NCI-H345 (cell line): ENCODE measurements around the gene INHBE.
A peak's percentile ranks its signal among the peaks of the same experiment; 100 is the strongest.

Experiments
- DNase-seq: peaks from one replicate; lab custom pipeline; 2025; lab: John Stamatoyannopoulos, UW

Gene INHBE

DNA sequence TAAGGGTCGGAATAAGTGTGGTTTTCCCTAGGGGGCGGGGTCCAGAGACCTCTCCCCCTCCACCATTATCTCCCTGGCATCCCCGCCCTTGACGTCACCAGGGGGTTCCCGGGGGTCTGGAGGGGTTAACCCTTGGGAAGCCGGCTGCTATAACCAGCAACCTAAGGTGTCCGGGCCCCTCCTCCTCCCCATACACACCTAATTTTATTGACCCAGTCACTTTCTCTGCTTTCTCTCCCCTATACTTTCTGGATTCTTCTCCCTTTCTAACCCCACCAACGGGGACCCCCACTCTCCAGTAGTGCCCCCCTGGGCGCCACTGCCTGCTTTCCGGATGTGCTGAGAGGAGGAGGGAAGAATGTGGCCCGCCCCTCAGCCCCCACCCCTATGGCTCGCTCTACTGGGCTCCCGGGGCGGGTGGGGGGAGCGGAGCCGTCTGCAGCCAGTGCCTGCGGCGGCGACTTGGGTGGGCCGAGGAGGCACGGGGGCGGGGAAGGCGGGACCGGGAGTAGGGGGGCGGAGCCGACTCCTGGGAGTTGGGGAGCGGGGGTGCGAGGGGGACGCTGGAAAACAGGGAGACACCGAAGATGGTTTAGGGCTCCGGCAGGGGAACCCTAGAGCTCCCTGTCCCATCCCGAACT lies 6.3 kb downstream of the INHBE start:
- DNase-seq: peak; percentile 21

DNA sequence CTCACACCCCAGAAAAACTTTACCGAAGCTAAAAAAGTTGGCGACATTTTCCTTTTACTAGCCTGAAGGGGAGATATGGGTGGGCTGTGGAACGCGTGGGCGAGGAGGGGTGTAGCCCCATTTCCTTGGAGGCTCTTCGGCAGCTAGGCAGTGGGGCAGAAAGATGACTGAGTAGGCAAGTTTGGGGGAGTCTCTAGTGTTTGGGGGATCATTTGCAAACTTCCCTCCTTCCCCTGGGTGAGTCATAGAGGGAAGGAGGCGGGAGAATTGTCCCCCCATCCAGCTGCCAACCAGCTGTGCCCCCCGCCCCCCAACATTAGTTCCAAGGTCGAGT lies 6.8 kb downstream of the INHBE start:
- no peak for DNase-seq

DNA sequence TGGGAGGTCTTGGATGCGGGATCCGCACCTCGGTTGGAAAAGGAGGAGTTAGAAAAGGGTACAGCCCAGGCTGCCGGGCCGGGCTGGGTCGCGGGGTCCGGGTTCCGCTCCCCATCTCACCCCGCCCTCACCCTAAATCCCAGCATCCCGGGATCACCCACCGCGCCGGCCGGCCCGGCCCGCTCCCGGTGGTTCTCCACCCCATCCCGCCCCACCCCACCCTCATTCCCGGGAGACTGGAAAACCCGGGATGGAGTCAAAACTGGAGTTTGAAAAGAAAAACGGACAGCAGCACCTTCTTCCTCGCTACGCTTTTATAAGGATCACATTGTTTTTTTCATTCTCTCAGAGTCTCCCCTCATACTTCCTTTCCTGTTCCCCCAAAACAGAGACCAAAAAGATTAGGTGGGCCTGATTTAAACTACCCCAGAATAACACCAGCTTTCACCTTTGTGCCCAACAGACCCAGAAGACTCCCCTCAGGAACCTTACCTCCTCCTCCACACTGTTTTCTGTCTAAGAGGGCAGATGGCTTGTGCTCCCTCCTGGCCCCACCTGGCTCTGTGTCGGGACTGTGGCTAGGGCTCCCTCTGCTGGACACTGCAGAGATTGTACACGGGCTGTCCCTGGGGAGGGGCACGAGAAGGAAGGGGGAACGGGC lies 7.3 kb downstream of the INHBE start:
- DNase-seq: peak; percentile 90

DNA sequence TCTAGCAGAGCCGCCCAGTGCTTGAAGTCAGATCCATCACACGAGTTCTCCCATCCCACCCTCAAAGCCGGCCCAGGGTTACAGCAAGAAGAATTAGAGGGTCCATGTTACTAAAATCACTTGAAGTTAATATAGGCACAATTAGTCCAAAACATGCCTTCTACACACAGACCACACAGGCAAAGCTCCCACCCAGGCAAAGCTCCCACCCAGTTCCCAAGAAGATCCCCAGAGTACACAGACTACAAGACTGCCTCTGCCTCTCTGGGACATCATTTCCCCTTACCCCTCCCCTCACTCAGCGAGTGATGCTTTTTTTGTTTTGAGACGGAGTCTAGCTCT lies 7.8 kb downstream of the INHBE start:
- no peak for DNase-seq

DNA sequence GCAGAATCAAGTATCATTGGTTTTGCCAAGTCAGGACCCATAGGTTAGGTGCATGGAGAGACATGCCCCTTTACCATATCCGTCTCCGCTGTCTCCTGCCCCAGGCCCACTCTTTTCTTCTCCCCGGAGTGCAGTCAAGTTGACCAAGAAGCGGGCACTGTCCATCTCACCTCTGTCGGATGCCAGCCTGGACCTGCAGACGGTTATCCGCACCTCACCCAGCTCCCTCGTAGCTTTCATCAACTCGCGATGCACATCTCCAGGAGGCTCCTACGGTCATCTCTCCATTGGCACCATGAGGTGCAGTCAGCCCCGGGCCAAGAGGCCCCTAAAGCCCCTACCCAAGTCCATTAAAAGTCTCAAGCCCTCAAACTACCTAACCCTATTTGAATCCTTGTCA lies 9.5 kb downstream of the INHBE start:
- no peak for DNase-seq

DNA sequence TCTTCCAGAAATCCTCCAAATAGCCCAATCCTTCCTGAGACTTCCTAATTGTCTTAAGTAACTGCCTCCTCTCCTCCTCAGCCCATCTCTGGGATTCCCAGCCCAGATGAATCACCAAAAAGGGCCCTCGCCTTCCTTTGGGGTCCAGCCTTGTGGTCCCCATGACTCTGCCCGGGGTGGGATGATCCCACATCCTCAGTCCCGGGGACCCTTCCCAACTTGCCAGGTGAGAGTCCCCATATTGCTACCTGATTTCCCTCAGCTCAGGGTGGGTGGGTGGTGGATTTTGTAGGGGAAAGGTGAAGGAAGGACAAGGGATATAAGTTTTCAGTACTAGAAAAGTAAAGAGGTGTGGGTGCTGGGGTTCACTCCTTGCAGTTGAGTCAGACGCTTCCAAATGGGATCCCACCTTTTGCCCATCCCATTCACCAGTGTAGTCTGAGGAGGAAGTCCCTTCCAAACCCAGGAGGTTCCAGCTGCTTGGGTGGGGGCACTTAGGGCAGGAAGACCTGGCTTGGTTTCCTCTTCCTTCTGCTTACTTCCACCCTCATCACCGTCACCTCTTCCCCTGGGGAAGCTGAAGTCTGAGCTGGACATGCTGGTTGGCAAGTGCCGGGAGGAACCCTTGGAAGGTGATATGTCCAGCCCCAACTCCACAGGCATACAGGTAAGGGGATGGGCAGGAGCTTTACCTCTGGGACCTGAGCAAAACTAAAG lies 10.1 kb downstream of the INHBE start:
- DNase-seq: no peak

DNA sequence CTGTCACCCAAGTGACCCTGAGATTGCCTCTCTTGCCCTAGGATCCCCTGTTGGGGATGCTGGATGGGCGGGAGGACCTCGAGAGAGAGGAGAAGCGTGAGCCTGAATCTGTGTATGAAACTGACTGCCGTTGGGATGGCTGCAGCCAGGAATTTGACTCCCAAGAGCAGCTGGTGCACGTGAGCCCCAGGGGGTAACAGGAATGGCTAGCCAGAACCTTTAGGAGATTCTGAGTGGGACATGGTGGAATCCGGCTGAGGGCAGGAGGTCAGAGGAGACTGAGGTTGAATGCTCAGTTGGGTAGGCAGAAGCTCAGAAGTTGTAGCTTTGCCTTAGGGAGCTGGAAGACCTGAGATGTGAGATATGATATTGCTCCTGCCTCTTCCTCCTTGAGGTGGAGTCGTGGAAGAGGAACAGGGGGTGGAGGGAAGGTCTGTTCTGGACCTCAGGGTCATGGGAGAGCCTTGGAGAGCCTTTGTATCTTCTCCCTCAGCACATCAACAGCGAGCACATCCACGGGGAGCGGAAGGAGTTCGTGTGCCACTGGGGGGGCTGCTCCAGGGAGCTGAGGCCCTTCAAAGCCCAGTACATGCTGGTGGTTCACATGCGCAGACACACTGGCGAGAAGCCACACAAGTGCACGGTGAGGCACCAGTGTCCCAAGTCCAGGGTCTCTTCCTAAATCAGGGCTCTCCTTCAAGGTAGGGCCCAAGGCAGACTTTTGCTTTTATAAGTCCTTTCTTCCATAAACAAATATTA lies 10.8 kb downstream of the INHBE start:
- no peak for DNase-seq

DNA sequence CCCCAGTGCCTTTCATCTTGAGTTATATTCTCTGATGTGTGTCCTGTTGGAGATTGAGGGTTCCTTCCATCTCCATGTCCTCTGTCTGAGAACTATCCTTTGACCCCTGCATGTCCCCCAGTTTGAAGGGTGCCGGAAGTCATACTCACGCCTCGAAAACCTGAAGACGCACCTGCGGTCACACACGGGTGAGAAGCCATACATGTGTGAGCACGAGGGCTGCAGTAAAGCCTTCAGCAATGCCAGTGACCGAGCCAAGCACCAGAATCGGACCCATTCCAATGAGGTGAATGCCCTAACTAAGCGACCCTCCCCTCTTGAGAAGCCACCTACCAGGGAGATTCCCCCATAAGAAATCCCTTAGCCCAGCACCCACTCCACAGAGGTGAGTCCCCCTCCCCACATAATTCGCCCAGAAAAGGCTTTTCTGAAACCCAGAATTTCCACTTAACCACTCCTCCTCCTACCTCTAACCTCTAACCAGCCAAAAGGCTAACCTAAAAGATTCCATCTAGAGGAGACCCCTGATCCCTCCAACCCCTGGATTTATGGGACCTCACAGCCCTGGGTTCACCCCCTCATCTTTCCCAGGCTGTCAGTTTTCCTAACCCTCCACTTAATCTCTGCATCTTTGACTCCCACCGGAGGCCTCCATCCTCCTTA lies 12.2 kb downstream of the INHBE start:
- no peak for DNase-seq

DNA sequence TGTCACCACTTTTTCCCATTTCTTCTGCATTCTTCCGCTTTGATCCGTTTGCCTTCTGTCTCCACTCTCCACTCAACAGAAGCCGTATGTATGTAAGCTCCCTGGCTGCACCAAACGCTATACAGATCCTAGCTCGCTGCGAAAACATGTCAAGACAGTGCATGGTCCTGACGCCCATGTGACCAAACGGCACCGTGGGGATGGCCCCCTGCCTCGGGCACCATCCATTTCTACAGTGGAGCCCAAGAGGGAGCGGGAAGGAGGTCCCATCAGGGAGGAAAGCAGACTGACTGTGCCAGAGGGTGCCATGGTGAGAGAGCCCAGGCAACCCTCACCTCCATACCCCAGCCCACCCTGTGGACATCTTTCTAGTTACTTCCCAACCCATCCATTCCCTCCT lies 12.8 kb downstream of the INHBE start:
- DNase-seq: no peak

DNA sequence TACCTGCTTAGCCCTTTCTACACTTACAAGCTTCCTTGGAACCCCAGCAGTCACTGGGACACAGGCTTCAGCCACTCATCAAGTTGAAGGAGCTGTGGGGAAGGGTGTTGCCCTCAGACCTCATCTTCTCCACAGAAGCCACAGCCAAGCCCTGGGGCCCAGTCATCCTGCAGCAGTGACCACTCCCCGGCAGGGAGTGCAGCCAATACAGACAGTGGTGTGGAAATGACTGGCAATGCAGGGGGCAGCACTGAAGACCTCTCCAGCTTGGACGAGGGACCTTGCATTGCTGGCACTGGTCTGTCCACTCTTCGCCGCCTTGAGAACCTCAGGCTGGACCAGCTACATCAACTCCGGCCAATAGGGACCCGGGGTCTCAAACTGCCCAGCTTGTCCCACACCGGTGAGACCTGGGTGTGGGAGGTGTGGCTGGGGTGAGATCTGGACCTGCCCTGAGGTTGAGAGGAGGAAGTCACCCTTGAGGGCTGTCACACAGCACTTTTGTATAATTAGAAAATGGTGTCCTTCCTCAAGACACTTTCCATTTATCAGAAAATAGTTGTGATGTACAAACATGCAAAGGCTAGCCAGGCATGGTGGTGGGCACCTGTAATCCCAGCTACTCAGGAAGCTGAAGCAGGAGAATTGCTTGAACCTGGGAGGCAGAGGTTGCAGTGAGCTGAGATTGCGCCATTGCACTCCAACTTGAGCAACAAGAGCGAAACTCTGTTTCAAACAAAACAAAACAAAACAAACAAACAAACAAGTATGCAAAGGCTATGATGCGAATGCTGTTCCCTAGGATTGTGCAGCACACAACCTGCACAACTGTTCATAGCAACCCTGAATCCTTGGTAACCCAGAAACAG lies 14.4 kb downstream of the INHBE start:
- no peak for DNase-seq

DNA sequence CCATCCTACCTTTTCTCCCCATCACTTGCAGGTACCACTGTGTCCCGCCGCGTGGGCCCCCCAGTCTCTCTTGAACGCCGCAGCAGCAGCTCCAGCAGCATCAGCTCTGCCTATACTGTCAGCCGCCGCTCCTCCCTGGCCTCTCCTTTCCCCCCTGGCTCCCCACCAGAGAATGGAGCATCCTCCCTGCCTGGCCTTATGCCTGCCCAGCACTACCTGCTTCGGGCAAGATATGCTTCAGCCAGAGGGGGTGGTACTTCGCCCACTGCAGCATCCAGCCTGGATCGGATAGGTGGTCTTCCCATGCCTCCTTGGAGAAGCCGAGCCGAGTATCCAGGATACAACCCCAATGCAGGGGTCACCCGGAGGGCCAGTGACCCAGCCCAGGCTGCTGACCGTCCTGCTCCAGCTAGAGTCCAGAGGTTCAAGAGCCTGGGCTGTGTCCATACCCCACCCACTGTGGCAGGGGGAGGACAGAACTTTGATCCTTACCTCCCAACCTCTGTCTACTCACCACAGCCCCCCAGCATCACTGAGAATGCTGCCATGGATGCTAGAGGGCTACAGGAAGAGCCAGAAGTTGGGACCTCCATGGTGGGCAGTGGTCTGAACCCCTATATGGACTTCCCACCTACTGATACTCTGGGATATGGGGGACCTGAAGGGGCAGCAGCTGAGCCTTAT lies 15.3 kb downstream of the INHBE start:
- DNase-seq: no peak

DNA sequence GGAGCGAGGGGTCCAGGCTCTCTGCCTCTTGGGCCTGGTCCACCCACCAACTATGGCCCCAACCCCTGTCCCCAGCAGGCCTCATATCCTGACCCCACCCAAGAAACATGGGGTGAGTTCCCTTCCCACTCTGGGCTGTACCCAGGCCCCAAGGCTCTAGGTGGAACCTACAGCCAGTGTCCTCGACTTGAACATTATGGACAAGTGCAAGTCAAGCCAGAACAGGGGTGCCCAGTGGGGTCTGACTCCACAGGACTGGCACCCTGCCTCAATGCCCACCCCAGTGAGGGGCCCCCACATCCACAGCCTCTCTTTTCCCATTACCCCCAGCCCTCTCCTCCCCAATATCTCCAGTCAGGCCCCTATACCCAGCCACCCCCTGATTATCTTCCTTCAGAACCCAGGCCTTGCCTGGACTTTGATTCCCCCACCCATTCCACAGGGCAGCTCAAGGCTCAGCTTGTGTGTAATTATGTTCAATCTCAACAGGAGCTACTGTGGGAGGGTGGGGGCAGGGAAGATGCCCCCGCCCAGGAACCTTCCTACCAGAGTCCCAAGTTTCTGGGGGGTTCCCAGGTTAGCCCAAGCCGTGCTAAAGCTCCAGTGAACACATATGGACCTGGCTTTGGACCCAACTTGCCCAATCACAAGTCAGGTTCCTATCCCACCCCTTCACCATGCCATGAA lies 16.0 kb downstream of the INHBE start:
- no peak for DNase-seq

DNA sequence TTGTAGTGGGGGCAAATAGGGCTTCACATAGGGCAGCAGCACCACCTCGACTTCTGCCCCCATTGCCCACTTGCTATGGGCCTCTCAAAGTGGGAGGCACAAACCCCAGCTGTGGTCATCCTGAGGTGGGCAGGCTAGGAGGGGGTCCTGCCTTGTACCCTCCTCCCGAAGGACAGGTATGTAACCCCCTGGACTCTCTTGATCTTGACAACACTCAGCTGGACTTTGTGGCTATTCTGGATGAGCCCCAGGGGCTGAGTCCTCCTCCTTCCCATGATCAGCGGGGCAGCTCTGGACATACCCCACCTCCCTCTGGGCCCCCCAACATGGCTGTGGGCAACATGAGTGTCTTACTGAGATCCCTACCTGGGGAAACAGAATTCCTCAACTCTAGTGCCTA lies 16.6 kb downstream of the INHBE start:
- DNase-seq: no peak

DNA sequence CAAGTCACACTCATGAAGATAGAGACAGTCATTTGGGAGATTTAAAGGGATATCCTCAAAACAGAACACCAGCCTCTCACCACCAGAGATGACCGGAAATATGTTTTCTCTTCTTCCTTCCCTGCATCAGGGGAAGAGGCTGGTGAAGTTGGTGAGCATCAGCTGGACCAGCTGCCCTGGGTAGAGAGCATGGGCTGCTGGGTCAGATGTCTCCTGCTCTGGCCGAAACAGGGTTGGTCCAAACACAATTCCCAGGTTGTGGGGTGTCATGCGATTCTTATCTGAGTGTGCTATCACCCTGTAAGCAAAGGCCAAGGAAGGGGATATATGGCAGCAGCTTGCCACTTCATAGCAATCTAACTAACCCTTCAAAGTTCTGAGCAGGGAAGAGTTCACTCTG lies 17.3 kb downstream of the INHBE start:
- DNase-seq: no peak

DNA sequence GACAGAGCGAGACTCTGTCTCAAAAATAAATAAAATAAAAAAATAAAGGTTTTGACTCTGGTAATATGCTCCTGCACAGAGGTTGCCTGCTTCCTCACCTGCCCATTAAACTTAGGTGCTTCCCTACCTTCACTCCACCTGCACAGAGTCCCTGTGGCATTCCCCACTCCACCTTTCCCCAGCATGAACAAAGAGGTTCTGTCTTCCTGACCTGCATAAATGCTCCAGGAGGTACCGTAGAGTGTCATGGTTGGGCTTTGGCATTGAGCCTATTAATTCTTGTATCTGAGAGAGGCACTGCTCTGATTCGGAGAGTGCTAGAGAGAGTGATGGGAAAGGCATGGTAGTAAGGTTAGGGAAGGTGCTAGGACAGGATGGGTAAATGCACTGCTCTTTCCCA lies 18.3 kb downstream of the INHBE start:
- DNase-seq: no peak

DNA sequence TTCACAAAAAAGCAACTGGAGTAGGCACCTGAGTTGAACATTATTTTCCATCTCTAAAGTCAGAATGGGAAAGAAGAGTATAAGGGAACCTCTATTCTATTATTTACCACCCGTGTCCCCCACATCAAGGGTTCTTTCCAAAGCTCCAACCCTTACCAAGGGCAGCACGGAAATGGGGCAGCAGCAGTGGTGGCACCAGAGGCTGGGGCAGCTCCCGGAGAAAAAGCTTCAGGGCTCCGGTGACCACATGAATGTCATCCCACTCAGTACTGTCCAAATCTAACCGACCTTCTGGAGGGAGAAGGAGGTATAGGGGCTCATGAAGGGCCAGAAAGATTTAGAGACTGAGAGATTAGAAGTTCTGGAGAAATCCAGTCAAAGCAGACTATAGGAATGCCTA lies 18.8 kb downstream of the INHBE start:
- no peak for DNase-seq

DNA sequence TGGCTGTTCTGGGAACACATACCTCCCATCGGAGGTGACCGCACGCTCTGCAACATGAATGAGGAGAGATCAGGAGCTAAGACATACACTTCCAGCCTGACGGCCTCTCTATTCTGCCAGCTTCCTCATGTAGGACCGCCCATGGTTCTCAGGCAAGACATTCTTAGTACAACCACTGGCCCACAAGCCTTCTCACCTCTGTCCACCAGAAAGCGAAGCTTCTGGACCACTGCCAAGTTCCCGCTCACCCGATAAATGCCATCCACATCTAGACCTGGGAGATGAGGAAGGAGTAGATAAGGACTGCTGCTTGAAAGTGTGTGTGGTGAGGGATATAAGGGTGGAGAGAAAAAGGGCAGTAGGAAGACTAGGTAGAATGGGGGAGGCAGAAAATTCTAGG lies 19.3 kb downstream of the INHBE start:
- no peak for DNase-seq

DNA sequence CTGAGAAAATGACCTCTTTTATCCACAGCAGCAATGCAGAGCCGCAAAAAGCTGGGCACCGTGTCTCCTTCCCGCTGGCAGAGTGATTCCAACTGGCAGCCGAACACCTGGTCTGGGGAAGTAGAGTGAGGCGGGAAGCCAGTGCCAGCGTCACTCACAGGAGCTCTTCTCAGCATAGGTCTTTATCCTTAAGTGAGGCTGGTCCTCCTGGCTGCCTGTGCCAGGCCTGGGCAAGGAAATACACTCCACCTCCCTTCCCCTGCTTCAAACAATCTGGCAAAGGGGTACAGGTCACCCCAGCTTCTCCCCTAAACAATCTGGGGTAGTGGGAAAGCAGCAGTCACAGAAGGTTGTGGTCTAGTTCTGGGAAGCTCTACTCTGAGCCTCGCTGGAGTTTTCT lies 19.8 kb downstream of the INHBE start:
- peak; percentile 22 for DNase-seq

DNA sequence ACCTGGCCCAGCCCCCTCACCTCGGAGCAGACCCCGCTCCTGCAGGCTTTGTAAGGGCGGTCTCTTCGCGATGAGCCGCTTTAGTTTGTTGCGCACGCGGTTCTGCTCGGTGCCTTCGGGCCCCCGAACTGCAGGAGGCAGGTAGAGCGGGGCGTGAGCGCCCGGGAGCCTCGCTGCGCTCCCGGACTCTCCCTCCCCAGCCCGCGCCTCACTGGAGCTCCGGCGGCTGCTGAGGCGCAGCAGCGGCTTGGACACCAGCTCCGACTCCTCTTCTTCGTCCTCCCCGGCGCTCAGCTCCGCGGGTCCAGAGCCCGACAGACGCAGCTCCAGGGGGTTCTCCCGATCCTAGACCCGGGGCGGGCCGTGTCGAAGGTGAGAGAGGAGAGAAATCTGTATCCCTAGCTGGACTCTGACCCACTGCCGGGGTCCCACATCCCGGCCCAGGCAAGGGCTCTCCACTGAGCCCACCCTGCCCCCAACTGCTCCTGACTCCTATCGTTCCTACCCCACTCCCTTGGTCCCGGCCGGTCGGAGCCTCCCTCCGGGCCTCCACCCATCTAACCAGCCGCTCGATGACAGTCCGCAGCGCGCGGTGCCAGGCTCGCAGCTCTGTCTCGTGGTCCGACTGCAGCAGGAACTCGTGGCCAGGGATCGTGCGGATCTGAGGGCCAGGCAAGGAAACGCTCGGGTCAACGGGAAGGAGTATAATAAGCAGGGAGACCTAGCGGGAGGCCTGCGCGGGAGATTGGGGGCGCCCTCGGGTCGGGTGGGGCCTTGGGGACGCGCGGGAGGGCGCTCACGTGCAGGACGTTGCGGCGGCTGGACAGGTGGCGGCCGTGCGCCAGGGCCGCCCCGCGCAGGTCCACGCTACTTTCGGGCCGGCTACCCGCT lies 20.4 kb downstream of the INHBE start:
- DNase-seq: no peak
